Heart left ventricle (tissue), 16 donors: ENCODE measurements around the gene NR3C2. TPM values are rescaled to one million over a fixed set of nuclear protein-coding genes. Genes with fewer than 3 reads are reported as not detected.

Experiments used
- ATAC-seq, 4 donors: fragments of 200-7000 bp; cut with Tn5 transposase; one replicate each; pipeline ENCODE4 v1.9.1; 2020 to 2022; ENCODE audit warnings: moderate library complexity in 4 of 4, mild to moderate bottlenecking in 3 of 4, moderate number of reproducible peaks in 1 of 4
- DNase-seq, 5 donors: peaks; one replicate each; pipeline ENCODE4 v3.0.0-alpha.2; 2020
- H3K27ac ChIP-seq, 12 donors: fragments of 200-600 bp; sonication (generic) in 4 of 12; one replicate each; pipeline versions ENCODE4 v1.5.0 to v1.8.0; 2016 to 2022; ENCODE audit warnings: mild to moderate bottlenecking in 2 of 12
- H3K27me3 ChIP-seq, 9 donors: fragments of 200-600 bp; sonication (generic) in 2 of 9; one replicate each; pipeline versions ENCODE4 v1.5.1 to v1.8.0; 2016 to 2022; ENCODE audit warnings: mild to moderate bottlenecking in 3 of 9
- H3K36me3 ChIP-seq, 9 donors: fragments of 200-600 bp; sonication (generic) in 2 of 9; one replicate each; pipeline versions ENCODE4 v1.5.0 to v1.8.0; 2018 to 2022; ENCODE audit warnings: mild to moderate bottlenecking in 2 of 9
- H3K4me1 ChIP-seq, 12 donors: fragments of 200-600 bp; sonication (generic) in 4 of 12; one replicate each; pipeline versions ENCODE4 v1.5.0 to v1.8.0; 2016 to 2022; ENCODE audit warnings: mild to moderate bottlenecking in 3 of 12
- H3K4me3 ChIP-seq, 12 donors: fragments of 200-600 bp; sonication (generic) in 4 of 12; one replicate each; pipeline versions ENCODE4 v1.5.0 to v1.8.0; 2017 to 2022; ENCODE audit warnings: mild to moderate bottlenecking in 9 of 12, moderate library complexity in 4 of 12
- H3K9me3 ChIP-seq, 12 donors: fragments of 200-600 bp; sonication (generic) in 4 of 12; one replicate each; pipeline versions ENCODE4 v1.5.0 to v1.8.0; 2016 to 2022; ENCODE audit warnings: mild to moderate bottlenecking in 1 of 12
- POLR2A ChIP-seq, 2 donors: fragments of 450-650 bp; IDR thresholded peaks; one replicate each; pipeline ENCODE4 v1.6.1; 2017; ENCODE audit warnings: antibody characterized with exemption in 2 of 2, mild to moderate bottlenecking in 2 of 2, moderate library complexity in 2 of 2
- WGBS, 4 donors: extraction: QIAGEN DNeasy Blood & Tissue Kit in 2 of 4; methylation state at CpG; one replicate each; pipeline versions ENCODE4 v1.1.5 to v1.1.7; 2013 to 2018; 5-methylcytosine and 5-hydroxymethylcytosine counted together
- intact Hi-C, 10 donors: fragments of 100-400 bp; cut with DNase I; formaldehyde crosslinking; loops; one replicate each; pipeline versions ENCODE4 v1.11.1 to v1.14.2; 2022
- polyA plus RNA-seq, 2 donors: library from polyadenylated mRNA; stranded (reverse); fragments of 200-250 nt; gene quantifications; one replicate each; pipeline ENCODE4 v1.2.3, GENCODE V29; 2013
- total RNA-seq, 9 donors: library from RNA; depleted of rRNA in 2 of 9; stranded (reverse); fragments of >200 nt in 2 of 9; fragmentation: NEBNext Ultra II Directional in 3 of 9; extraction: Animal tissue kit (Norgen Biotek cat#: 25700) in 3 of 9; gene quantifications; one replicate each; pipeline versions ENCODE4 v1.1.0 to v1.2.4, GENCODE V29; 2016 to 2023
- TF ChIP-seq, protein P1 (sequence below), 12 donors: fragments of 200-600 bp; sonication (generic) in 4 of 12; IDR thresholded peaks; one replicate each; pipeline versions ENCODE4 v1.5.0 to v1.8.0; 2018 to 2022; ENCODE audit warnings: antibody characterized with exemption in 12 of 12, mild to moderate bottlenecking in 5 of 12
- donor health status: ischemic (EF 13 %, LVEDD 7.1; RV severe dilation, severe dysfunction).
- donor health status: healthy with polysubstance abuse.
- donor health status: DM: no; HTN: yes; CAD: no.
- donor health status: DM: no; HTN: no; CAD: no.
- donor health status: ischemic (EF 25% LVEDD 6.9; RV normal size, moderate dysfunction).
- donor health status: ischemic (EF 25% LVEDD 5.7; RV mildly dilated, moderate dysfunction).
- donor health status: healthy.
- donor health status: DM: yes; HTN: yes; CAD: no.
- donor health status: ischemic (EF 35%, LVEDD 5.7; RV mildly dilated, moderate dysfunction).
- donor health status: nonischemic (EF 11% LVEDD 7.7; RV severe dilation, severe dysfunction).
- donor health status: DM: yes; HTN: yes; CAD: no.
- donor health status: PGD.
- donor health status: ischemic (EF 29% LVEDD 5.4; RV normal size, mild dysfunction).
- donor health status: nonischemic (EF 23%, LVEDD 6.1; RV moderate dilation, normal function).

NR3C2 gene
- total and polyA plus RNA-seq, 11 donors: 3.6 to 26.5 (median 18.4) TPM

DNA sequence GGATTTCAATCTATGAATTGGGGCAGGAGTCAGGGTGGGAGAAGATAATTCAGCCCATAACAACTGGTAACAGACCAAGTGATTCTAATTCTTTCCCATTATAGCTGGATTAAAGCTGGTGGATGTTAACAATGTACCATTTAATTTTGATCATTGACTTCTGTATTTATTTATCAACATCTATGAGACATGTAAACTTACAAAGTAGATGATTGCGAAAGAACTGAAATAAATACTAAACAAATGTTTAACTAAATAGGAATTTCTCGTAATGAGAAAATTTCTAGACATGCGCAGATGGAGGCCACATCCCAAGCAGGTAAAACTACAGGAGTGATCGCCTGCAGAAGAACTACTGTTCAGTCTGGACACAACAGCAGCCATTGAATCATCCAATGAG is 107.1 kb downstream of the NR3C2 start:
- TF ChIP-seq, protein P1, sequence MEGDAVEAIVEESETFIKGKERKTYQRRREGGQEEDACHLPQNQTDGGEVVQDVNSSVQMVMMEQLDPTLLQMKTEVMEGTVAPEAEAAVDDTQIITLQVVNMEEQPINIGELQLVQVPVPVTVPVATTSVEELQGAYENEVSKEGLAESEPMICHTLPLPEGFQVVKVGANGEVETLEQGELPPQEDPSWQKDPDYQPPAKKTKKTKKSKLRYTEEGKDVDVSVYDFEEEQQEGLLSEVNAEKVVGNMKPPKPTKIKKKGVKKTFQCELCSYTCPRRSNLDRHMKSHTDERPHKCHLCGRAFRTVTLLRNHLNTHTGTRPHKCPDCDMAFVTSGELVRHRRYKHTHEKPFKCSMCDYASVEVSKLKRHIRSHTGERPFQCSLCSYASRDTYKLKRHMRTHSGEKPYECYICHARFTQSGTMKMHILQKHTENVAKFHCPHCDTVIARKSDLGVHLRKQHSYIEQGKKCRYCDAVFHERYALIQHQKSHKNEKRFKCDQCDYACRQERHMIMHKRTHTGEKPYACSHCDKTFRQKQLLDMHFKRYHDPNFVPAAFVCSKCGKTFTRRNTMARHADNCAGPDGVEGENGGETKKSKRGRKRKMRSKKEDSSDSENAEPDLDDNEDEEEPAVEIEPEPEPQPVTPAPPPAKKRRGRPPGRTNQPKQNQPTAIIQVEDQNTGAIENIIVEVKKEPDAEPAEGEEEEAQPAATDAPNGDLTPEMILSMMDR (IDR thresholded peaks at IDR 0.05): no peak
- TF ChIP-seq POLR2A (IDR thresholded peaks at IDR 0.05): no peak

GRCh38 chr4:148333265-148333664 is 108.9 kb downstream of the NR3C2 start:
- DNase-seq (no peak), ATAC-seq (no peak)
- intact Hi-C loops: no loop called here
- no peaks in the 10 kb centered on the region for H3K9me3 ChIP-seq
- TF ChIP-seq, protein P1 (IDR thresholded peaks at IDR 0.05): no peak
- no peak for TF ChIP-seq POLR2A (IDR thresholded peaks at IDR 0.05)
- no peaks in the 10 kb centered on the region for H3K36me3 ChIP-seq
- no peaks in the 10 kb centered on the region for H3K27me3 ChIP-seq
- no peak overlapping the region for H3K4me3 ChIP-seq
- 76 to 80% (median 78%) methylated on average over 1 of the region's 1 CpG for WGBS, 4 donors
- H3K4me1 ChIP-seq: peaks cover 0 to 11% (median 0%) of the 10 kb centered on the region in 12 donors
- no peak overlapping the region for H3K27ac ChIP-seq

More for the DNA sequence above, 107.1 kb downstream of the NR3C2 start:
- intact Hi-C loops: no loop called here
- H3K27me3 ChIP-seq: no peaks in the 10 kb centered on the region
- no peak overlapping the region for H3K4me3 ChIP-seq
- no peak overlapping the region for H3K27ac ChIP-seq
- no peak for ATAC-seq
- 96 to 99% (median 98%) methylated on average over 4 of the region's 4 CpGs for WGBS, 4 donors
- H3K9me3 ChIP-seq: peaks cover 0 to 13% (median 0%) of the 10 kb centered on the region in 12 donors
- no peaks in the 10 kb centered on the region for H3K36me3 ChIP-seq
- H3K4me1 ChIP-seq: peaks cover 0 to 5% (median 0%) of the 10 kb centered on the region in 12 donors
- no peak for DNase-seq

DNA sequence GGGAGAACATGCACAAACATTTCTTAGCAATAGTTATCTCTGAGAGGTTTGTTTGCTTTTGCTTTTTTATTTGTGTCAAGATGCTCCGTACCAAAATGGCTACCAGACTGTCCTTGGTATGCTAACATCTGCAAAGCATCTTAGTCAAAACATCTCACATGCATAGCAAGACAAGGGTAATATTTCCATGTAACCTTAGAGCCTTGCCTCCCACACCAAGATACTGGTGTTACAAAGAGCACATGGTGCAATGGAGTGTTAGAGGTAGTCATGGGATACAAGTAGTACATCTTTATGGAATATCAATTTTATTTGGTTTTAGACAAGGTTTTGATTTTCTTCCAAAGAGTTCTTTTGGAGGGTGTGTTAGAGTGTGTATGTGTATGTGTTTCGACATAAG is 109.7 kb downstream of the NR3C2 start:
- H3K27ac ChIP-seq: no peak overlapping the region
- intact Hi-C loops: no loop called here
- DNase-seq (no peak), ATAC-seq (no peak)
- TF ChIP-seq, protein P1 (IDR thresholded peaks at IDR 0.05): no peak
- TF ChIP-seq POLR2A (IDR thresholded peaks at IDR 0.05): no peak
- no peaks in the 10 kb centered on the region for H3K27me3 ChIP-seq
- 85 to 92% (median 91%) methylated on average over 2 of the region's 2 CpGs for WGBS, 4 donors
- H3K4me1 ChIP-seq: peaks cover 0 to 11% (median 1%) of the 10 kb centered on the region in 12 donors
- H3K4me3 ChIP-seq: no peak overlapping the region
- H3K9me3 ChIP-seq: no peaks in the 10 kb centered on the region
- no peaks in the 10 kb centered on the region for H3K36me3 ChIP-seq

- TF ChIP-seq, protein P1 (IDR thresholded peaks at IDR 0.05): no peak
- TF ChIP-seq POLR2A (IDR thresholded peaks at IDR 0.05): no peak
- ATAC-seq: peak in 1 of 4 donors; percentile 18
- DNase-seq: no peak
- intact Hi-C loops: no loop called here
- Histone ChIP-seq H3K36me3 (no peaks in the 10 kb centered on the region), H3K27me3 (no peaks in the 10 kb centered on the region), H3K9me3 (no peaks in the 10 kb centered on the region), H3K27ac (no peak overlapping the region), H3K4me3 (no peak overlapping the region), H3K4me1 (peaks cover 0 to 14% (median 1%) of the 10 kb centered on the region in 12 donors)
- 94 to 97% (median 96%) methylated on average over 3 of the region's 3 CpGs for WGBS, 4 donors
Measured at GRCh38 chr4:148330724-148331123, 111.5 kb downstream of the NR3C2 start.
